HL-60 (cell line): ENCODE data around the gene GTF2IRD1.

Experiments used
- CTCF ChIP-seq: IDR thresholded peaks from one replicate; pipeline ENCODE4 v1.5.1; 2011; ENCODE audit warnings: low read length, control low read depth, inconsistent platforms; ENCODE audit not compliant: insufficient read depth
- POLR2AphosphoS5 ChIP-seq: IDR thresholded peaks from 2 replicates; pipeline ENCODE4 v1.6.1; 2012; ENCODE audit warnings: low read depth
- SPI1 ChIP-seq: IDR thresholded peaks from 2 replicates; pipeline ENCODE4 v1.6.1; 2012; ENCODE audit warnings: low read depth, mild to moderate bottlenecking, borderline replicate concordance

GRCh38 chr7:74461970-74462706 lies 8.4 kb downstream of the GTF2IRD1 start:
- TF ChIP-seq CTCF (no peak), POLR2AphosphoS5 (no peak), SPI1 (no peak)
